SK-N-SH treated with all-trans-retinoic acid at 6 μM for 48 hours (cell line): ENCODE data around the gene SACS.

Source experiments
- CSDC2 ChIP-seq: fragments of 250-450 bp; sonication (Bioruptor Pico); IDR thresholded peaks from 2 replicates; pipeline ENCODE4 v1.5.0; 2020; ENCODE audit warnings: mild to moderate bottlenecking, moderate library complexity
- ISL1 ChIP-seq: fragments of 250-450 bp; sonication (Bioruptor Pico); IDR thresholded peaks from 2 replicates; pipeline ENCODE4 v2.1.2; 2022; ENCODE audit warnings: mild to moderate bottlenecking, moderate library complexity
- PATZ1 ChIP-seq: fragments of 250-450 bp; sonication (Bioruptor Pico); IDR thresholded peaks from 2 replicates; pipeline ENCODE4 v1.8.0; 2020; ENCODE audit warnings: mild to moderate bottlenecking, moderate library complexity, borderline replicate concordance
- RARB ChIP-seq: fragments of 250-450 bp; sonication (Bioruptor Pico); IDR thresholded peaks from 2 replicates; pipeline ENCODE4 v1.8.0; 2021; ENCODE audit warnings: mild to moderate bottlenecking, moderate library complexity
- TSHZ2 ChIP-seq: fragments of 250-450 bp; sonication (Bioruptor Pico); IDR thresholded peaks from 2 replicates; pipeline ENCODE4 v1.5.0; 2020; ENCODE audit warnings: mild to moderate bottlenecking, moderate library complexity
- ZFP3 ChIP-seq: fragments of 250-450 bp; sonication (Bioruptor Pico); IDR thresholded peaks from 2 replicates; pipeline ENCODE4 v1.5.0; 2020; ENCODE audit warnings: mild to moderate bottlenecking, moderate library complexity

- no peak for TF ChIP-seq PATZ1 (CRISPR knock-in tag)
- TF ChIP-seq ISL1 = 0 out of 2 replicates have a peak, but pooled peaks have one; percentile 11
- no peak for TF ChIP-seq RARB (CRISPR knock-in tag)
- TF ChIP-seq CSDC2 (CRISPR knock-in tag) = no peak
- no peak for TF ChIP-seq ZFP3 (CRISPR knock-in tag)
- TF ChIP-seq TSHZ2 (CRISPR knock-in tag) = no peak
Measured at GRCh38 chr13:23380534-23380933, 53.0 kb downstream of the SACS start.
